Measurements from ENCODE around the gene ST8SIA1. TPM values are rescaled to one million over a fixed set of nuclear protein-coding genes. Genes with fewer than 3 reads are reported as not detected.

The ST8SIA1 gene
- polyA plus RNA-seq, 1 of the 3 experiments (the other 2 are of a cell fraction) = 0.12 TPM

- Histone ChIP-seq H3K4me2 (no peak overlapping the region), H3K36me3 (replicated peaks in 1 of 2; ENCODE audit: control insufficient read depth in 1 of 2, insufficient read depth in 2 of 2, low read length in 1 of 2) (no peaks in the 10 kb centered on the region), H3K27me3 (ENCODE audit: insufficient read depth) (no peaks in the 10 kb centered on the region), H3K9ac (no peak overlapping the region), H4K20me1 (ENCODE audit: insufficient read depth) (no peaks in the 10 kb centered on the region), H3K4me3 (ENCODE audit: low read depth in 2 of 2, low read length in 1 of 2) (no peak overlapping the region), H3F3A (replicated peaks; ENCODE audit: insufficient read depth) (no peaks in the 10 kb centered on the region), H3K27ac (ENCODE audit: low read depth in 2 of 2, low read length in 1 of 2) (no peak overlapping the region), H3K9me2 (no peaks in the 10 kb centered on the region), H3K79me2 (ENCODE audit: insufficient read depth) (no peaks in the 10 kb centered on the region), H3K4me1 (ENCODE audit: control insufficient read depth in 1 of 2, insufficient read depth in 2 of 2, low read depth in 1 of 2, low read length in 1 of 2) (no peaks in the 10 kb centered on the region), H2AFZ (ENCODE audit: low read depth) (no peak overlapping the region), H3K9me3 (no peaks in the 10 kb centered on the region)
- no peak for TF ChIP-seq GATA2 (CRISPR knock-in tag; IDR thresholded peaks at IDR 0.05)
- TF ChIP-seq FOXM1 (IDR thresholded peaks at IDR 0.05; ENCODE audit: low read depth) = no peak
- no peak for TF ChIP-seq ZBTB33 (IDR thresholded peaks at IDR 0.05; ENCODE audit: borderline replicate concordance, low read depth)
- no peak for TF ChIP-seq ELF1 (IDR thresholded peaks at IDR 0.05)
- no peak for TF ChIP-seq POLR2AphosphoS5 (IDR thresholded peaks at IDR 0.05; ENCODE audit: low read depth, low read length)
- no peak for TF ChIP-seq YY1 (IDR thresholded peaks at IDR 0.05; ENCODE audit: low read depth)
- no peak for TF ChIP-seq RAD21 (IDR thresholded peaks at IDR 0.05; ENCODE audit: low read length)
- TF ChIP-seq MEF2A (IDR thresholded peaks at IDR 0.05; ENCODE audit: borderline replicate concordance, low read depth) = no peak
- TF ChIP-seq MXI1 (IDR thresholded peaks at IDR 0.05; ENCODE audit: low read depth, low read length) = no peak
- no peak for TF ChIP-seq PBX3 (IDR thresholded peaks at IDR 0.05)
- TF ChIP-seq TEAD4 (IDR thresholded peaks at IDR 0.05; ENCODE audit: borderline replicate concordance, insufficient read depth) = no peak
- TF ChIP-seq RXRA (IDR thresholded peaks at IDR 0.05; ENCODE audit: borderline replicate concordance, low read depth) = no peak
- 25% methylated on average over 5 of the region's 5 CpGs for WGBS (ENCODE audit: low lambda C conversion rate)
- CTCF ChIA-PET = no interaction called here
- POLR2A ChIA-PET = no interaction called here
- DNase-seq = no peak
Observed at GRCh38 chr12:22172501-22172900, 162.0 kb downstream of the ST8SIA1 start.

DNA sequence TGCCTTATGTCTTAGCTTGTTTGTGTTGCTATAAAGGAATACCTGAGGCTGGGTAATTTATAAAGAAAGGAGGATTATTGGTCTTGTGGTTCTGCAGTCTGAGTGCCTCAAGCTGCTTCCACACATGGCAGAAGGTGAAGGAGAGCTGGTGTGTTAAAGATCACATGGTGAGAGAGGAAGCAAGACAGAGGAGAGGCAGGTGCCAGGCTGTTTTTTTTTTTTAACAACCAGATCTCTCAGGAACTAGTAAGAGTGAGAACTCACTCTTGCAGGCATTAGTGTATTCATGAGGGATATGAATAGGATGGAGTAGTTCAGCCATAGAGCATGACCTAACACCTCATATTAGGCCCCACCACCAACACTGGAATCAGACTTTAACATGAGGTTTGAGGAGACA lies 165.1 kb downstream of the ST8SIA1 start:
- no peaks in the 10 kb centered on the region for H3K79me2 ChIP-seq (ENCODE audit: insufficient read depth)
- no peaks in the 10 kb centered on the region for H3K9me3 ChIP-seq
- CTCF ChIA-PET = interaction anchor here (1.3 kb wide), 1 partner anchor 9 kb away, joined by 3 read pairs; no protein-coding TSS in a partner anchor
- no peak overlapping the region for H3K4me3 ChIP-seq (ENCODE audit: low read depth in 2 of 2, low read length in 1 of 2)
- H3K9me2 ChIP-seq = no peaks in the 10 kb centered on the region
- H3K4me1 ChIP-seq (ENCODE audit: control insufficient read depth in 1 of 2, insufficient read depth in 2 of 2, low read depth in 1 of 2, low read length in 1 of 2) = no peaks in the 10 kb centered on the region
- no peaks in the 10 kb centered on the region for H3F3A ChIP-seq (replicated peaks; ENCODE audit: insufficient read depth)
- H3K27me3 ChIP-seq (ENCODE audit: insufficient read depth) = no peaks in the 10 kb centered on the region
- no peak overlapping the region for H3K4me2 ChIP-seq
- H3K9ac ChIP-seq = no peak overlapping the region
- no peak overlapping the region for H3K27ac ChIP-seq (ENCODE audit: low read depth in 2 of 2, low read length in 1 of 2)
- DNase-seq = no peak
- POLR2A ChIA-PET = no interaction called here
- H3K36me3 ChIP-seq (replicated peaks in 1 of 2; ENCODE audit: control insufficient read depth in 1 of 2, insufficient read depth in 2 of 2, low read length in 1 of 2) = no peaks in the 10 kb centered on the region
- H4K20me1 ChIP-seq (ENCODE audit: insufficient read depth) = no peaks in the 10 kb centered on the region
- H2AFZ ChIP-seq (ENCODE audit: low read depth) = no peak overlapping the region
- TF ChIP-seq FOXM1 (IDR thresholded peaks at IDR 0.05; ENCODE audit: low read depth) (no peak), RAD21 (IDR thresholded peaks at IDR 0.05; ENCODE audit: low read length) (no peak), RXRA (IDR thresholded peaks at IDR 0.05; ENCODE audit: borderline replicate concordance, low read depth) (no peak), PBX3 (IDR thresholded peaks at IDR 0.05) (no peak), MEF2A (IDR thresholded peaks at IDR 0.05; ENCODE audit: borderline replicate concordance, low read depth) (no peak), FOXJ3 (CRISPR knock-in tag; IDR thresholded peaks at IDR 0.05) (no peak), TCF12 (IDR thresholded peaks at IDR 0.05) (no peak), RFX5 (IDR thresholded peaks at IDR 0.05; ENCODE audit: low read length) (no peak), NFIC (IDR thresholded peaks at IDR 0.05; ENCODE audit: borderline replicate concordance) (no peak), ELF1 (IDR thresholded peaks at IDR 0.05) (no peak), TAF1 (IDR thresholded peaks at IDR 0.05; ENCODE audit: borderline replicate concordance, low read depth, low read length) (no peak)
- TF ChIP-seq, protein P1, sequence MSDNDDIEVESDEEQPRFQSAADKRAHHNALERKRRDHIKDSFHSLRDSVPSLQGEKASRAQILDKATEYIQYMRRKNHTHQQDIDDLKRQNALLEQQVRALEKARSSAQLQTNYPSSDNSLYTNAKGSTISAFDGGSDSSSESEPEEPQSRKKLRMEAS (IDR thresholded peaks at IDR 0.05; ENCODE audit: low read depth) = no peak
